Spleen (tissue), 11 donors: Measurements from ENCODE around the gene METTL9. TPM values are rescaled to one million over a fixed set of nuclear protein-coding genes. Genes with fewer than 3 reads are reported as not detected.
"Not testable (repeated sequence)": the region's sequence is repeated elsewhere in the genome, so short reads cannot be mapped to it uniquely, and the experiment has no call there.

Source experiments
- DNase-seq: peaks from one replicate; pipeline ENCODE4 v3.0.0-alpha.2; 2020
- H3K27ac ChIP-seq, 8 donors: fragments of 200-600 bp; sonication (generic) in 7 of 8; 1 replicate in 4 of 8; 2 replicates in 4 of 8; pipeline versions ENCODE4 v1.5.0 to v1.8.0; 2016 to 2021; ENCODE audit warnings: inconsistent platforms in 4 of 8, mild to moderate bottlenecking in 4 of 8, moderate library complexity in 1 of 8
- H3K27me3 ChIP-seq, 7 donors: fragments of 200-600 bp; sonication (generic) in 6 of 7; replicated peaks in 1 of 7; 1 replicate in 4 of 7; 2 replicates in 3 of 7; pipeline versions ENCODE4 v1.5.0 to v1.8.0; 2016 to 2021; ENCODE audit warnings: inconsistent platforms in 3 of 7, mild to moderate bottlenecking in 1 of 7
- H3K36me3 ChIP-seq, 6 donors: fragments of 200-600 bp; sonication (generic) in 5 of 6; 1 replicate in 4 of 6; 2 replicates in 2 of 6; pipeline versions ENCODE4 v1.5.0 to v1.8.0; 2016 to 2021; ENCODE audit warnings: inconsistent platforms in 2 of 6
- H3K4me1 ChIP-seq, 6 donors: fragments of 200-600 bp; sonication (generic) in 5 of 6; 1 replicate in 3 of 6; 2 replicates in 3 of 6; pipeline versions ENCODE4 v1.5.0 to v1.8.0; 2016 to 2021; ENCODE audit warnings: inconsistent platforms in 3 of 6
- H3K4me3 ChIP-seq, 8 donors: fragments of 200-600 bp; sonication (generic) in 7 of 8; 1 replicate in 4 of 8; 2 replicates in 4 of 8; pipeline versions ENCODE4 v1.5.0 to v1.8.0; 2016 to 2021; ENCODE audit warnings: inconsistent platforms in 4 of 8, mild to moderate bottlenecking in 4 of 8, moderate library complexity in 2 of 8
- H3K9me3 ChIP-seq, 8 donors: fragments of 200-600 bp; sonication (generic) in 7 of 8; 1 replicate in 4 of 8; 2 replicates in 4 of 8; pipeline versions ENCODE4 v1.5.0 to v1.8.0; 2016 to 2021; ENCODE audit warnings: inconsistent platforms in 4 of 8
- CTCF ChIP-seq, 11 experiments: fragments of 200-600 bp in 7 of 11; fragments of 450-650 bp in 4 of 11; sonication (generic) in 4 of 11; IDR thresholded peaks in 8 of 11; conservative IDR thresholded peaks in 3 of 11; 1 replicate in 7 of 11; 2 replicates in 4 of 11; pipeline versions ENCODE4 v1.4.0 to v1.8.0; 2016 to 2021; ENCODE audit warnings: antibody characterized with exemption in 11 of 11, inconsistent platforms in 4 of 11, mild to moderate bottlenecking in 1 of 11
- POLR2A ChIP-seq, 3 donors: fragments of 450-650 bp; IDR thresholded peaks; one replicate each; pipeline ENCODE4 v1.5.1; 2017; ENCODE audit warnings: antibody characterized with exemption in 3 of 3, mild to moderate bottlenecking in 1 of 3
- POLR2AphosphoS5 ChIP-seq, 3 donors: sonication (generic); formaldehyde crosslinking; IDR thresholded peaks; one replicate each; pipeline ENCODE4 v1.5.1; 2017; ENCODE audit warnings: antibody characterized with exemption in 3 of 3
- WGBS, 5 donors: extraction: QIAGEN DNeasy Blood & Tissue Kit in 3 of 5; methylation state at CpG; one replicate each; pipeline versions ENCODE4 v1.1.5 to v1.1.7; 2013 to 2018; 5-methylcytosine and 5-hydroxymethylcytosine counted together
- intact Hi-C: fragments of 100-400 bp; cut with DNase I; formaldehyde crosslinking; loops from one replicate; pipeline ENCODE4 v1.15.0; 2023; ENCODE audit warnings: low total_unique reads
- polyA plus RNA-seq, 3 donors: library from polyadenylated mRNA; stranded (reverse); fragments of 200-250 nt; gene quantifications; one replicate each; pipeline ENCODE4 v1.2.1, GENCODE V29; 2013
- total RNA-seq, 7 donors: library from RNA; depleted of rRNA in 3 of 7; stranded (reverse); fragments of >200 nt in 3 of 7; fragmentation: NEBNext Ultra II Directional in 4 of 7; extraction: Animal tissue kit (Norgen Biotek cat#: 25700) in 4 of 7; gene quantifications; one replicate each; pipeline versions ENCODE4 v1.1.0 to v1.2.1, GENCODE V29; 2016 to 2021
- donor health status: healthy with polysubstance abuse.
- donor health status: DM: no; HTN: no; CAD: no; lungs with moderate emphysema.
- donor health status: DM: no; HTN: no; CAD: no.
- donor health status: Bipolar disorder and iron deficiency.
- donor health status: healthy.
- donor health status: DM: no; HTN: no; CAD: no.
- donor health status: DM: yes; HTN: yes; CAD: no.

Gene METTL9
- total and polyA plus RNA-seq, 10 donors = 28.5 to 247 (median 97.1) TPM

DNA sequence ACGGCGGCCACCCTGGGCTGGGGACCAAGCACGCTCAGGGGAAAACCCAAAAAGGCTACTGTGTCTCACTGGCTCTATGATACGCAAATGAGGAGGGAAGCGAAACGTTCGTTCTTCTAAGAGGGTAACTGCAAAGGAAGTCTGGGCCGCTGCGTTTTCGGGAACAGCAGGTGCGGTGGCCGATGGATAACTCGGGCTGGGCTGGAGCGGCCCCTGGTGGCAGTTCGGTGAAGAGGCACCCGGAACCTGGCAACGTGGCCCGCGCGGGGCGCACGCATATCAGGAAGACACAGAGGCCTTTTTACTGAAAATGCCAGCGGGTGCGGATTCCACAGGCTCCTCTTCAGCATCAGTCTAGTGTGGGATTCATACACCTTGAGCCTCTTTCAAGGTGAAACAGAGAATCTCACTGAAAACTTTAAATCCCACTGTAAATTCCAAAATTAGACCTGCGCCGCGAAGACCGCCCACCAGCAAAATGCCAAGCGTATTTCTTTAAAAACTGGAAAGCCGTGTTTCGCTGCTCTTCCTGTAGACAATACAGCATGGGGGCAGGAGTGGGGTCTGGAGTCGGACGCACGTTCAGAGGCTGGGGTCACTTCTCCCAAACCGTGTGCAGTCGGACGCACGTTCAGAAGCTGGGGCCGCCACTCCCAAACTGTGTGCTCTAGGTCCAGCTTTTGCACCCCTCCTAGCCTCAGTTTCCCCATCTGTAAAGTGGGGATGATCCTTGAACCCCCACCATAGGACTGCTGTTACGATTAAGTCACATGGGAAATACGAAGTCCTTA, 44.4 kb upstream of the METTL9 start:
- Histone ChIP-seq H3K27me3 (peaks cover 0 to 9% (median 0%) of the 10 kb centered on the region in 7 donors), H3K27ac (peak overlapping the region in 3 of 8 donors; percentile 41 to 70 (median 52)), H3K9me3 (no peaks in the 10 kb centered on the region), H3K4me3 (peak overlapping the region in 1 of 8 donors; percentile 47), H3K36me3 (no peaks in the 10 kb centered on the region), H3K4me1 (peaks cover 8 to 29% (median 12%) of the 10 kb centered on the region in 6 donors)
- DNase-seq = peak; percentile 99
- peak; percentile 81 to 92 (median 91) for TF ChIP-seq POLR2AphosphoS5 (IDR thresholded peaks at IDR 0.05)
- TF ChIP-seq CTCF (IDR thresholded peaks at IDR 0.05 in 8 of 11, conservative IDR thresholded peaks at IDR 0.05 in 3 of 11) = peak; percentile 91 to 100 (median 99)
- TF ChIP-seq POLR2A (IDR thresholded peaks at IDR 0.05) = no peak
- 31 to 36% (median 35%) methylated on average over 39 to 41 of the region's 41 CpGs for WGBS, 5 donors
- intact Hi-C loops = no loop called here

GRCh38 chr16:21555621-21556020, 43.8 kb upstream of the METTL9 start:
- H3K27ac ChIP-seq, H3K9me3 ChIP-seq, intact Hi-C loops, H3K4me3 ChIP-seq, H3K27me3 ChIP-seq, H3K36me3 ChIP-seq: not testable (repeated sequence)
- peaks cover 8 to 29% (median 12%) of the 10 kb centered on the region in 6 donors for H3K4me1 ChIP-seq
- DNase-seq = peak; percentile 81
- 89 to 94% (median 90%) methylated on average over 12 to 15 of the region's 15 CpGs for WGBS, 5 donors

DNA sequence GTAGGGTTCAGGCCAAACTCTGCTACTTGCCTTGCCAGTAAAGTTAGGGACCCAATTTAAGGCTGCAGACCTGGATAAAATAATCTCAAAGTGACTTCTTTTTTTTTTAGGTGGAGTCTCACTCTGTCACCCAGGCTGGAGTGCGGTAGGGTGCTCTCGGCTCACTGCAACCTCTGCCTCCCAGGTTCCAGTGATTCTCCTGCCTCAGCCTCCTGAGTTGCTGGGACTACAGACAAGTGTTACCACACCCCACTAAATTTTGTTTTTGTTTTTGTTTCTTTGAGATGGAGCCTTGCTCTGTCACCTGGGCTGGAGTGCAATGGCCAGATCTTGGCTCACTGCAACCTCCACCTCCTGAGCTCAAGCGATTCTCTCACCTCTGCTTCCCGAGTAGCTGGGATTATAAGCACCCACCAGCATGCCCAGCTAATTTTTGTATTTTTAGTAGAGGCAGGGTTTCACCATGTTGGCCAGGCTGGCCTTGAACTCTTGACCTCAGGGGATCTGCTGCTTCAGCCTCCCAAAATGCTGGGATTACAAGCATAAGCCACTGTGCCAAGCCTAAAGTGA, 43.3 kb upstream of the METTL9 start:
- H3K4me3 ChIP-seq, intact Hi-C loops, H3K9me3 ChIP-seq, H3K27ac ChIP-seq, H3K36me3 ChIP-seq, H3K27me3 ChIP-seq: not testable (repeated sequence)
- 87 to 98% (median 96%) methylated on average over 4 of the region's 4 CpGs for WGBS, 5 donors
- DNase-seq = peak; percentile 59
- H3K4me1 ChIP-seq = peaks cover 8 to 29% (median 12%) of the 10 kb centered on the region in 6 donors

- H3K9me3 ChIP-seq, H3K27me3 ChIP-seq, H3K36me3 ChIP-seq, H3K4me3 ChIP-seq, H3K27ac ChIP-seq, intact Hi-C loops: not testable (repeated sequence)
- WGBS, 5 donors = 81 to 91% (median 86%) methylated on average over 21 to 24 of the region's 25 CpGs
- H3K4me1 ChIP-seq = peaks cover 8 to 29% (median 12%) of the 10 kb centered on the region in 6 donors
- DNase-seq = peak; percentile 73
Observed at GRCh38 chr16:21556651-21557241, 42.6 kb upstream of the METTL9 start.

DNA sequence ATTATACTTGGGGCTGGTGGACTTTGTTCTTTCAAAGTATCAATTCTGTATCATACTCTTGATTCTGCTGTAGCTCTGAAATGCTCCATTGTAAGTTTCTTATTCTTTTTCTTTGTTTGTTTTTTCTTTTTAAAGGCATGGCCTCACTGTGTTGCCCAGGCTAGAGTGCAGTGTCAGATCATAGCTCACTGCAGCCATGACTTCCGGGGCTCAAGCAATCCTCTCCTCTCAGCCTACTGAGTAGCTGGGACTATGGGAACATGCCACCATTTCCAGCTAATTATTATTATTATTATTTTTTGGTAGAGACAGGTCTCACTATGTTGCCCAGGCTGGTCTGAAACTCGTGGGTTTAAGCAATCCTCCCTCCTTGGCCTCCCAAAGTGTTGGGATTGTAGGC, 38.9 kb upstream of the METTL9 start:
- Histone ChIP-seq H3K27ac (no peak overlapping the region), H3K27me3 (peaks cover 0 to 2% (median 0%) of the 10 kb centered on the region in 7 donors), H3K36me3 (no peaks in the 10 kb centered on the region), H3K9me3 (no peaks in the 10 kb centered on the region), H3K4me1 (peaks cover 0 to 2% (median under 1%) of the 10 kb centered on the region in 6 donors), H3K4me3 (no peak overlapping the region)
- intact Hi-C loops = no loop called here
- no peak for TF ChIP-seq POLR2A (IDR thresholded peaks at IDR 0.05)
- TF ChIP-seq POLR2AphosphoS5 (IDR thresholded peaks at IDR 0.05) = no peak
- TF ChIP-seq CTCF (IDR thresholded peaks at IDR 0.05 in 8 of 11, conservative IDR thresholded peaks at IDR 0.05 in 3 of 11) = no peak
- WGBS, 5 donors = 67 to 81% (median 79%) methylated on average over 2 of the region's 2 CpGs
- DNase-seq = peak; percentile 8
